ENCODE data around the gene TNFSF4. TPM values are rescaled to one million over a fixed set of nuclear protein-coding genes. Genes with fewer than 3 reads are reported as not detected.

The TNFSF4 gene
- total RNA-seq, 1 experiment from 2014 or later = 0.89 TPM

GRCh38 chr1:173240609-173241008 lies 33.5 kb upstream of the TNFSF4 start:
- Histone ChIP-seq H3K27me3 (ENCODE audit: insufficient read depth, low read length) (no peaks in the 10 kb centered on the region), H3K36me3 (ENCODE audit: control insufficient read depth in 1 of 2, insufficient read depth in 2 of 2, low read length in 2 of 2) (no peaks in the 10 kb centered on the region), H3K4me2 (ENCODE audit: low read length) (no peak overlapping the region), H3K4me1 (ENCODE audit: control insufficient read depth in 1 of 2, insufficient read depth in 2 of 2, low read length in 2 of 2) (no peaks in the 10 kb centered on the region), H3K4me3 (replicated peaks in 1 of 2; ENCODE audit: low read depth in 1 of 2, low read length in 2 of 2) (no peak overlapping the region), H3K27ac (ENCODE audit: low read depth, low read length) (no peak overlapping the region), H3K9me2 (ENCODE audit: insufficient read depth) (no peaks in the 10 kb centered on the region), H3K79me2 (ENCODE audit: insufficient read depth, low read length) (no peaks in the 10 kb centered on the region), H4K20me1 (ENCODE audit: insufficient read depth) (no peaks in the 10 kb centered on the region), H3K9me3 (ENCODE audit: control insufficient read depth in 1 of 2, insufficient read depth in 1 of 2, low read depth in 1 of 2, low read length in 2 of 2) (peaks cover 0 to 17% of the 10 kb centered on the region in 2 experiments; a peak in 1 of 4 replicates), H3K9ac (ENCODE audit: low read length) (no peak overlapping the region), H2AFZ (ENCODE audit: low read depth, low read length, poor library complexity, severe bottlenecking) (no peak overlapping the region)
- POLR2A ChIA-PET = no interaction called here
- ATAC-seq = no peak
- no peak for TF ChIP-seq JUND (IDR thresholded peaks at IDR 0.05)
- TF ChIP-seq, protein P1, sequence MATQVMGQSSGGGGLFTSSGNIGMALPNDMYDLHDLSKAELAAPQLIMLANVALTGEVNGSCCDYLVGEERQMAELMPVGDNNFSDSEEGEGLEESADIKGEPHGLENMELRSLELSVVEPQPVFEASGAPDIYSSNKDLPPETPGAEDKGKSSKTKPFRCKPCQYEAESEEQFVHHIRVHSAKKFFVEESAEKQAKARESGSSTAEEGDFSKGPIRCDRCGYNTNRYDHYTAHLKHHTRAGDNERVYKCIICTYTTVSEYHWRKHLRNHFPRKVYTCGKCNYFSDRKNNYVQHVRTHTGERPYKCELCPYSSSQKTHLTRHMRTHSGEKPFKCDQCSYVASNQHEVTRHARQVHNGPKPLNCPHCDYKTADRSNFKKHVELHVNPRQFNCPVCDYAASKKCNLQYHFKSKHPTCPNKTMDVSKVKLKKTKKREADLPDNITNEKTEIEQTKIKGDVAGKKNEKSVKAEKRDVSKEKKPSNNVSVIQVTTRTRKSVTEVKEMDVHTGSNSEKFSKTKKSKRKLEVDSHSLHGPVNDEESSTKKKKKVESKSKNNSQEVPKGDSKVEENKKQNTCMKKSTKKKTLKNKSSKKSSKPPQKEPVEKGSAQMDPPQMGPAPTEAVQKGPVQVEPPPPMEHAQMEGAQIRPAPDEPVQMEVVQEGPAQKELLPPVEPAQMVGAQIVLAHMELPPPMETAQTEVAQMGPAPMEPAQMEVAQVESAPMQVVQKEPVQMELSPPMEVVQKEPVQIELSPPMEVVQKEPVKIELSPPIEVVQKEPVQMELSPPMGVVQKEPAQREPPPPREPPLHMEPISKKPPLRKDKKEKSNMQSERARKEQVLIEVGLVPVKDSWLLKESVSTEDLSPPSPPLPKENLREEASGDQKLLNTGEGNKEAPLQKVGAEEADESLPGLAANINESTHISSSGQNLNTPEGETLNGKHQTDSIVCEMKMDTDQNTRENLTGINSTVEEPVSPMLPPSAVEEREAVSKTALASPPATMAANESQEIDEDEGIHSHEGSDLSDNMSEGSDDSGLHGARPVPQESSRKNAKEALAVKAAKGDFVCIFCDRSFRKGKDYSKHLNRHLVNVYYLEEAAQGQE (IDR thresholded peaks at IDR 0.05; ENCODE audit: low read depth) = no peak
- no peak for TF ChIP-seq EZH2 (IDR thresholded peaks at IDR 0.05)
- TF ChIP-seq ELF1 (IDR thresholded peaks at IDR 0.05; ENCODE audit: borderline replicate concordance, low read depth) = no peak
- no peak for TF ChIP-seq POLR2AphosphoS5 (IDR thresholded peaks at IDR 0.05; ENCODE audit: low read depth, low read length)
- no peak for TF ChIP-seq CEBPB (IDR thresholded peaks at IDR 0.05; ENCODE audit: low read depth)
- TF ChIP-seq ZFX (IDR thresholded peaks at IDR 0.05) = no peak
- TF ChIP-seq CBX3 (IDR thresholded peaks at IDR 0.05; ENCODE audit: low read depth) = no peak
- TF ChIP-seq POLR2A (IDR thresholded peaks at IDR 0.05; ENCODE audit: borderline replicate concordance, extremely low read depth, insufficient read depth, insufficient read length) = no peak
- no peak for TF ChIP-seq SRF (IDR thresholded peaks at IDR 0.05; ENCODE audit: low read depth)
- no peak for TF ChIP-seq MAX (IDR thresholded peaks at IDR 0.05)
- no peak for TF ChIP-seq EZH2phosphoT487 (IDR thresholded peaks at IDR 0.05; ENCODE audit: borderline replicate concordance)
- TF ChIP-seq EGR1 (IDR thresholded peaks at IDR 0.05; ENCODE audit: low read depth) = no peak
- TF ChIP-seq RAD21 (IDR thresholded peaks at IDR 0.05; ENCODE audit: low read depth) = no peak
- no peak for TF ChIP-seq ZNF274 (IDR thresholded peaks at IDR 0.05; ENCODE audit: low read depth, low read length)
- no peak for TF ChIP-seq FOSL1 (IDR thresholded peaks at IDR 0.05; ENCODE audit: low read depth)
- TF ChIP-seq SP1 (IDR thresholded peaks at IDR 0.05; ENCODE audit: low read depth) = no peak
- TF ChIP-seq, protein P2, sequence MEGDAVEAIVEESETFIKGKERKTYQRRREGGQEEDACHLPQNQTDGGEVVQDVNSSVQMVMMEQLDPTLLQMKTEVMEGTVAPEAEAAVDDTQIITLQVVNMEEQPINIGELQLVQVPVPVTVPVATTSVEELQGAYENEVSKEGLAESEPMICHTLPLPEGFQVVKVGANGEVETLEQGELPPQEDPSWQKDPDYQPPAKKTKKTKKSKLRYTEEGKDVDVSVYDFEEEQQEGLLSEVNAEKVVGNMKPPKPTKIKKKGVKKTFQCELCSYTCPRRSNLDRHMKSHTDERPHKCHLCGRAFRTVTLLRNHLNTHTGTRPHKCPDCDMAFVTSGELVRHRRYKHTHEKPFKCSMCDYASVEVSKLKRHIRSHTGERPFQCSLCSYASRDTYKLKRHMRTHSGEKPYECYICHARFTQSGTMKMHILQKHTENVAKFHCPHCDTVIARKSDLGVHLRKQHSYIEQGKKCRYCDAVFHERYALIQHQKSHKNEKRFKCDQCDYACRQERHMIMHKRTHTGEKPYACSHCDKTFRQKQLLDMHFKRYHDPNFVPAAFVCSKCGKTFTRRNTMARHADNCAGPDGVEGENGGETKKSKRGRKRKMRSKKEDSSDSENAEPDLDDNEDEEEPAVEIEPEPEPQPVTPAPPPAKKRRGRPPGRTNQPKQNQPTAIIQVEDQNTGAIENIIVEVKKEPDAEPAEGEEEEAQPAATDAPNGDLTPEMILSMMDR (IDR thresholded peaks at IDR 0.05 in 2 of 3, conservative IDR thresholded peaks at IDR 0.05 in 1 of 3; ENCODE audit: borderline replicate concordance in 1 of 3, insufficient read depth in 1 of 3, low read depth in 2 of 3, low read length in 2 of 3) = no peak
- TF ChIP-seq ZBTB33 (IDR thresholded peaks at IDR 0.05; ENCODE audit: extremely low read depth, insufficient replicate concordance, low read length) = no peak
- intact Hi-C loops (cut with micrococcal nuclease) = no loop called here
- RAD21 ChIA-PET (ENCODE audit: low non-redundant PET in 1 of 2, low total read pairs in 2 of 2, uncharacterized antibody in 2 of 2, unreplicated experiment in 2 of 2) = no interaction called here
- BruUV-seq (replicated peaks) = no TSS peak
- DNase-seq (ENCODE audit: low read depth, low spot score) = no peak
- CTCF ChIA-PET = no interaction called here
